Measurements from ENCODE around the gene CTSK.

GRCh38 chr1:150815871-150816270, 7.8 kb upstream of the CTSK start:
- TF ChIP-seq ZSCAN5A (tag by site-specific recombination; IDR thresholded peaks at IDR 0.05) (no peak), REST (tag by site-specific recombination; IDR thresholded peaks at IDR 0.05) (no peak), CTCF (tag by site-specific recombination; IDR thresholded peaks at IDR 0.05) (no peak), ZNF274 (IDR thresholded peaks at IDR 0.05; ENCODE audit: low read length) (no peak), ZNF274 (tag by site-specific recombination; IDR thresholded peaks at IDR 0.05; ENCODE audit: borderline replicate concordance) (no peak), ZNF76 (tag by site-specific recombination; IDR thresholded peaks at IDR 0.05; ENCODE audit: borderline replicate concordance, low read depth) (no peak), ZNF23 (tag by site-specific recombination; IDR thresholded peaks at IDR 0.05; ENCODE audit: borderline replicate concordance) (no peak), ZNF280D (tag by site-specific recombination; IDR thresholded peaks at IDR 0.05) (no peak)

Data from HEK293 (cell line).